HepG2 (cell line): Measurements from ENCODE around the gene EDEM1. TPM values are rescaled to one million over a fixed set of nuclear protein-coding genes. Genes with fewer than 3 reads are reported as not detected.

Experiments used
- AHR ChIP-seq: IDR thresholded peaks from 2 replicates; pipeline ENCODE4 v1.6.1; 2018; ENCODE audit warnings: missing genetic modification reagents, missing compliant biosample characterization
- ARID5B ChIP-seq: IDR thresholded peaks from 2 replicates; pipeline ENCODE4 v1.4.0; 2020; ENCODE audit warnings: mild to moderate bottlenecking, missing genetic modification reagents
- BCL6 ChIP-seq: IDR thresholded peaks from 2 replicates; pipeline ENCODE4 v1.6.1; 2016; ENCODE audit warnings: missing genetic modification reagents, missing compliant biosample characterization
- BRCA1 ChIP-seq: sonication (generic); formaldehyde crosslinking; IDR thresholded peaks from 2 replicates; pipeline ENCODE4 v1.4.0; 2020; ENCODE audit warnings: missing genetic modification reagents
- KAT8 ChIP-seq: IDR thresholded peaks from 2 replicates; pipeline ENCODE4 v1.6.1; 2016; ENCODE audit warnings: missing genetic modification reagents, missing compliant biosample characterization
- MTA1 ChIP-seq: sonication (generic); formaldehyde crosslinking; IDR thresholded peaks from 2 replicates; pipeline ENCODE4 v1.4.0; 2020; ENCODE audit warnings: missing genetic modification reagents, mild to moderate bottlenecking, borderline replicate concordance
- MYPOP ChIP-seq: sonication (generic); formaldehyde crosslinking; IDR thresholded peaks from 2 replicates; pipeline ENCODE4 v1.8.1; 2023; ENCODE audit warnings: mild to moderate bottlenecking, moderate library complexity, missing genetic modification reagents
- ONECUT2 ChIP-seq: sonication (generic); formaldehyde crosslinking; IDR thresholded peaks from 2 replicates; pipeline ENCODE4 v1.4.0; 2020; ENCODE audit warnings: missing genetic modification reagents
- POLR2A ChIP-seq, 2 experiments: IDR thresholded peaks; 2 replicates each; pipeline ENCODE4 v1.6.1; 2011; ENCODE audit warnings: low read depth in 2 of 2, low read length in 2 of 2, mild to moderate bottlenecking in 1 of 2, moderate library complexity in 1 of 2; ENCODE audit not compliant: insufficient read depth in 1 of 2
- PRDM10 ChIP-seq: sonication (generic); formaldehyde crosslinking; IDR thresholded peaks from 2 replicates; pipeline ENCODE4 v1.4.0; 2020; ENCODE audit warnings: low read depth, missing genetic modification reagents
- PTBP1 ChIP-seq: fragments of 200-400 bp; formaldehyde crosslinking; IDR thresholded peaks from 2 replicates; pipeline ENCODE4 v1.6.1; 2018; ENCODE audit warnings: low read length, low read depth; ENCODE audit not compliant: poor library complexity, severe bottlenecking
- SIX4 ChIP-seq: sonication (generic); formaldehyde crosslinking; IDR thresholded peaks from 2 replicates; pipeline ENCODE4 v1.4.0; 2020; ENCODE audit warnings: missing genetic modification reagents
- SPEN ChIP-seq: sonication (generic); formaldehyde crosslinking; IDR thresholded peaks from 2 replicates; pipeline ENCODE4 v1.5.1; 2020; ENCODE audit warnings: low read depth, mild to moderate bottlenecking, missing genetic modification reagents
- TMF1 ChIP-seq: sonication (generic); formaldehyde crosslinking; IDR thresholded peaks from 2 replicates; pipeline ENCODE4 v1.8.1; 2022; ENCODE audit warnings: low read depth, missing genetic modification reagents
- UBTF ChIP-seq: sonication (generic); formaldehyde crosslinking; IDR thresholded peaks from 2 replicates; pipeline ENCODE4 v1.4.0; 2020; ENCODE audit warnings: mild to moderate bottlenecking, missing genetic modification reagents
- ZFP1 ChIP-seq: IDR thresholded peaks from 2 replicates; pipeline ENCODE4 v1.6.1; 2016
- ZNF737 ChIP-seq: sonication (generic); formaldehyde crosslinking; IDR thresholded peaks from 2 replicates; pipeline ENCODE4 v1.5.0; 2020; ENCODE audit warnings: missing genetic modification reagents, mild to moderate bottlenecking, borderline replicate concordance
- ZNF781 ChIP-seq: sonication (generic); formaldehyde crosslinking; IDR thresholded peaks from 2 replicates; pipeline ENCODE4 v1.5.1; 2020; ENCODE audit warnings: borderline replicate concordance, mild to moderate bottlenecking, missing genetic modification reagents; ENCODE audit errors: not compliant biosample characterization
- polyA plus RNA-seq, 8 experiments: library from polyadenylated mRNA; depleted of rRNA in 3 of 8; stranded (reverse) in 7 of 8; unstranded in 1 of 8; fragments of >200 nt; fragmentation: Illumina TruSeq in 4 of 8; extraction: Trizol in 4 of 8; gene quantifications; 2 replicates each; pipeline versions ENCODE4 v1.2.1 to v1.2.3, GENCODE V29; 2011 to 2016; ENCODE audit warnings: low read depth in 4 of 8, missing spikeins in 1 of 8, mixed read lengths in 1 of 8; ENCODE audit not compliant: insufficient read depth in 1 of 8
- total RNA-seq, 5 experiments: library from RNA; depleted of rRNA; stranded (reverse); fragments of >200 nt; fragmentation: Illumina TruSeq; extraction: Trizol; gene quantifications; 2 replicates each; pipeline ENCODE4 v1.2.3, GENCODE V29; 2016; ENCODE audit warnings: low read depth in 1 of 5

The EDEM1 gene
- total and polyA plus RNA-seq, 2 of the 13 experiments (the other 11 are each of a cell fraction or from before 2014, with no cell fraction given) = 13.8 to 25.8 TPM

GRCh38 chr3:5188419-5189221 is 1.1 kb downstream of the EDEM1 start (continued):
- TF ChIP-seq PRDM10 (CRISPR knock-in tag) (peak; percentile 63; the same call in 1 of the 2 replicates), BCL6 (CRISPR knock-in tag) (peak; percentile 60), UBTF (CRISPR knock-in tag) (no peak; the same call in 1 of the 2 replicates), ZNF737 (CRISPR knock-in tag) (no peak), ONECUT2 (CRISPR knock-in tag) (no peak), ARID5B (peak; percentile 85), MYPOP (peak; percentile 20; the same call in 1 of the 2 replicates), PTBP1 (no peak), SIX4 (CRISPR knock-in tag) (peak; percentile 36; the same call in 1 of the 2 replicates), ZNF781 (CRISPR knock-in tag) (peak; percentile 20), POLR2A (IDR thresholded peaks at IDR 0.05; ENCODE audit: insufficient read depth in 1 of 2, low read depth in 2 of 2, low read length in 2 of 2) (peak; percentile 50 to 61), TMF1 (CRISPR knock-in tag) (no peak), AHR (CRISPR knock-in tag) (no peak), KAT8 (CRISPR knock-in tag) (no peak), SPEN (CRISPR knock-in tag) (peak; percentile 44; the same call in 1 of the 2 replicates), MTA1 (CRISPR knock-in tag) (peak; percentile 36; the same call in 1 of the 2 replicates), BRCA1 (CRISPR knock-in tag) (no peak), ZFP1 (CRISPR knock-in tag) (no peak)
